Testis (tissue), 3 donors: Measurements from ENCODE around the gene EIF4G3. TPM values are rescaled to one million over a fixed set of nuclear protein-coding genes. Genes with fewer than 3 reads are reported as not detected.

Source experiments
- DNase-seq: peaks from one replicate; pipeline ENCODE4 v3.0.0-alpha.2; 2019
- H3K27ac ChIP-seq, 2 donors: fragments of 200-600 bp; sonication (generic); one replicate each; pipeline ENCODE4 v1.5.1; 2019
- H3K27me3 ChIP-seq: fragments of 200-600 bp; sonication (generic); one replicate; pipeline ENCODE4 v1.5.1; 2019
- H3K36me3 ChIP-seq: fragments of 200-600 bp; sonication (generic); one replicate; pipeline ENCODE4 v1.5.1; 2017; ENCODE audit warnings: low read depth; ENCODE audit errors: missing control alignments
- H3K4me1 ChIP-seq: fragments of 200-600 bp; sonication (generic); one replicate; pipeline ENCODE4 v1.5.1; 2019
- H3K4me3 ChIP-seq, 2 donors: fragments of 200-600 bp; sonication (generic); one replicate each; pipeline ENCODE4 v1.5.1; 2017 to 2019
- H3K9me3 ChIP-seq: fragments of 200-600 bp; sonication (generic); one replicate; pipeline ENCODE4 v1.5.1; 2017
- POLR2A ChIP-seq: fragments of 450-650 bp; IDR thresholded peaks from one replicate; pipeline ENCODE4 v1.6.1; 2017; ENCODE audit warnings: antibody characterized with exemption, mild to moderate bottlenecking, moderate library complexity
- WGBS, 2 donors: methylation state at CpG; one replicate each; pipeline ENCODE4 v1.1.5; 2018; 5-methylcytosine and 5-hydroxymethylcytosine counted together
- intact Hi-C: fragments of 100-400 bp; cut with DNase I; formaldehyde crosslinking; loops from one replicate; pipeline ENCODE4 v1.15.1; 2023; ENCODE audit warnings: low total_unique reads
- polyA plus RNA-seq: library from polyadenylated mRNA; stranded (reverse); fragments of 350-450 nt; fragmentation: Illumina TruSeq; extraction: RNeasy Lipid Tissue Mini Kit (QIAGEN cat#74804); gene quantifications from one replicate; pipeline ENCODE4 v1.2.3, GENCODE V29; 2014; ENCODE audit warnings: low read depth, low replicate concordance; ENCODE audit not compliant: insufficient read depth
- total RNA-seq, 2 donors: library from RNA; depleted of rRNA; stranded (reverse); fragments of >200 nt; gene quantifications; one replicate each; pipeline ENCODE4 v1.2.3, GENCODE V29; 2016
- TF ChIP-seq, protein P1 (sequence below), 3 experiments: fragments of 450-650 bp in 2 of 3; fragments of 200-600 bp in 1 of 3; sonication (generic) in 1 of 3; IDR thresholded peaks; one replicate each; pipeline ENCODE4 v1.5.1; 2016 to 2019; ENCODE audit warnings: antibody characterized with exemption in 3 of 3, mild to moderate bottlenecking in 2 of 3, moderate library complexity in 1 of 3

EIF4G3 gene
- total and polyA plus RNA-seq, 3 donors from 2014 or later, result 146 to 198 (median 165) TPM

DNA sequence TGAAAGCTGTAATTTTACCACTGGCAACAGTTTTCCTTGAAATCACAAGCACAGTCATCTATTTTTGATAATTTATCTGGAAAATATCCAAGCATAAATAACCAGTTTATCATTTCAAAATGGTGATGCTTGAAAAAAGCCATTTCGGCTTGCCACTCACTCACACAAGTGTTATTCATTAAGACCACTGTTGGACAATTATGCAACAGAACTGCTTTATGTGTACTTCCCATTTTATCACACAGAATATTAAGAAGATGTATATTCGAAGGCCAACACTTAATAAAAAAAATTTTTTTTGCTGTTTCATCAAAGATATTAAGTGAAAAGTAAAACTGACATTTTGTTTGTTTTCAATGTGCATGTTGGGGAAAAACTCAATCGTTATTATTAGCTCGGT lies 62.3 kb downstream of the EIF4G3 start:
- Histone ChIP-seq H3K36me3 (no peaks in the 10 kb centered on the region), H3K27ac (no peak overlapping the region), H3K9me3 (no peaks in the 10 kb centered on the region), H3K4me3 (no peak overlapping the region), H3K4me1 (peaks cover 13% of the 10 kb centered on the region), H3K27me3 (no peaks in the 10 kb centered on the region)
- no peak for DNase-seq
- TF ChIP-seq POLR2A, result no peak
- TF ChIP-seq, protein P1, sequence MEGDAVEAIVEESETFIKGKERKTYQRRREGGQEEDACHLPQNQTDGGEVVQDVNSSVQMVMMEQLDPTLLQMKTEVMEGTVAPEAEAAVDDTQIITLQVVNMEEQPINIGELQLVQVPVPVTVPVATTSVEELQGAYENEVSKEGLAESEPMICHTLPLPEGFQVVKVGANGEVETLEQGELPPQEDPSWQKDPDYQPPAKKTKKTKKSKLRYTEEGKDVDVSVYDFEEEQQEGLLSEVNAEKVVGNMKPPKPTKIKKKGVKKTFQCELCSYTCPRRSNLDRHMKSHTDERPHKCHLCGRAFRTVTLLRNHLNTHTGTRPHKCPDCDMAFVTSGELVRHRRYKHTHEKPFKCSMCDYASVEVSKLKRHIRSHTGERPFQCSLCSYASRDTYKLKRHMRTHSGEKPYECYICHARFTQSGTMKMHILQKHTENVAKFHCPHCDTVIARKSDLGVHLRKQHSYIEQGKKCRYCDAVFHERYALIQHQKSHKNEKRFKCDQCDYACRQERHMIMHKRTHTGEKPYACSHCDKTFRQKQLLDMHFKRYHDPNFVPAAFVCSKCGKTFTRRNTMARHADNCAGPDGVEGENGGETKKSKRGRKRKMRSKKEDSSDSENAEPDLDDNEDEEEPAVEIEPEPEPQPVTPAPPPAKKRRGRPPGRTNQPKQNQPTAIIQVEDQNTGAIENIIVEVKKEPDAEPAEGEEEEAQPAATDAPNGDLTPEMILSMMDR (IDR thresholded peaks at IDR 0.05), result no peak
- intact Hi-C loops, result no loop called here
- 89 to 91% methylated on average over 4 of the region's 4 CpGs for WGBS, 2 donors

DNA sequence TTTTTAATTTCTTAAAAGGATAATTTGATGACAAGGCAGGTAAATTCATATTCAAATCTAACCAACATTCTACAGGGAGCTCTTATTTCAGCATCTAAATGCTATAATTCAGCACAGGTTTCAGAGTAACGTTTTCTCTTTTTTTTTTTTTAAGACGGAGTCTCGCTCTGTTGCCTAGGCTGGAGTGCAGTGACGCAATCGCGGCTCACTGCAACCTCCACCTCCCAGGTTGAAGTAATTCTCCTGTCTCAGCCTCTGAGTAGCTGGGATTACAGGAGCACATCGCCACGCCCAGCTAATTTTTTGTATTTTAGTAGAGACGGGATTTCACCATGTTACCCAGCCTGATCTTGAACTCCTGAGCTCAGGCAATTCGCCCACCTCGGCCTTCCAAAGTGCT lies 66.5 kb downstream of the EIF4G3 start:
- no peaks in the 10 kb centered on the region for H3K36me3 ChIP-seq
- no peak overlapping the region for H3K4me3 ChIP-seq
- no peak overlapping the region for H3K27ac ChIP-seq
- TF ChIP-seq, protein P1 (IDR thresholded peaks at IDR 0.05), result no peak
- TF ChIP-seq POLR2A, result no peak
- 93 to 96% methylated on average over 11 of the region's 11 CpGs for WGBS, 2 donors
- no peaks in the 10 kb centered on the region for H3K9me3 ChIP-seq
- H3K4me1 ChIP-seq, result peaks cover 4% of the 10 kb centered on the region
- intact Hi-C loops, result no loop called here
- no peak for DNase-seq
- no peaks in the 10 kb centered on the region for H3K27me3 ChIP-seq

DNA sequence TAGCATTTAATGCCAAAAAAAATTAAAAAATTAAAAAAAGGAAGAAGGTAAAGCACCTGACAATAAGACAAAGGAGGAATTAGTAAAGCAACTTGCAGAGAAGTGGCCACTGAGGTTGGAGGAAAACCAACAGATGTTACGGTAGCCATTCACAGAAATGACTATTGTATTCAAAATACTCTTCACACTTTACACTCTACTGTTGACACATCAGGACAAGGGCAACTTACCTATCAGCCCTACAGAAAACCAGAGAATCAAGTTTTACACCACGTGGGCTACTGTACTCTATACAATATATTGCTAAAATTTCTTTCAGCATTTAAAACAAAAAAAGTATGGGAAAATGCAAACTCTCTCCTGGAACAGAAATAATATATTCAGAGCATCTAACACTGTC lies 70.0 kb downstream of the EIF4G3 start:
- Histone ChIP-seq H3K27me3 (no peaks in the 10 kb centered on the region), H3K4me1 (no peaks in the 10 kb centered on the region), H3K36me3 (no peaks in the 10 kb centered on the region), H3K9me3 (no peaks in the 10 kb centered on the region), H3K27ac (no peak overlapping the region), H3K4me3 (no peak overlapping the region)
- intact Hi-C loops, result no loop called here
- WGBS, 2 donors, result 93 to 96% methylated on average over 2 of the region's 2 CpGs
- TF ChIP-seq, protein P1 (IDR thresholded peaks at IDR 0.05), result no peak
- DNase-seq, result no peak

DNA sequence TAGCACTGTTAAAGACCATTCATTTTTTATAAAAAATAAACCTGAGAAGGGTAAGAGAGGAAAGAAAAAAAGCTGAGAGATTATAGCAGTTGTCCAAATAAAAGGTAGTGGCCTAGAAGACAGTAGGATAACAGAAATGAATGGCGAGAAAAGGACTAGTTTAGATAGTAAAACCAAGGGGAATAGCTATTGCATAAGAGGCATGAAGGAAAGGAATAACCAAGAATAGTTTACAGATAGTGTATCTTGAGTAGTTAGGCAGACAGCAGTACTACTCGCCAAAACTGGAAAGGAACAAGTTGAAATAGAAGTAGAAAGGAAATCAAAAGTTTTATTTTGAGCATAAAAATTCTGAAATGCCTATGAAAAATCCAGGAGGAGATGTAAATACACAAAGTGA lies 70.5 kb downstream of the EIF4G3 start:
- H3K9me3 ChIP-seq, result no peaks in the 10 kb centered on the region
- no peaks in the 10 kb centered on the region for H3K27me3 ChIP-seq
- no peak overlapping the region for H3K4me3 ChIP-seq
- intact Hi-C loops, result no loop called here
- TF ChIP-seq POLR2A, result no peak
- TF ChIP-seq, protein P1 (IDR thresholded peaks at IDR 0.05), result no peak
- DNase-seq, result no peak
- WGBS, 2 donors, result 58 to 65% methylated on average over 2 of the region's 2 CpGs
- no peaks in the 10 kb centered on the region for H3K4me1 ChIP-seq
- H3K36me3 ChIP-seq, result no peaks in the 10 kb centered on the region
- H3K27ac ChIP-seq, result no peak overlapping the region

DNA sequence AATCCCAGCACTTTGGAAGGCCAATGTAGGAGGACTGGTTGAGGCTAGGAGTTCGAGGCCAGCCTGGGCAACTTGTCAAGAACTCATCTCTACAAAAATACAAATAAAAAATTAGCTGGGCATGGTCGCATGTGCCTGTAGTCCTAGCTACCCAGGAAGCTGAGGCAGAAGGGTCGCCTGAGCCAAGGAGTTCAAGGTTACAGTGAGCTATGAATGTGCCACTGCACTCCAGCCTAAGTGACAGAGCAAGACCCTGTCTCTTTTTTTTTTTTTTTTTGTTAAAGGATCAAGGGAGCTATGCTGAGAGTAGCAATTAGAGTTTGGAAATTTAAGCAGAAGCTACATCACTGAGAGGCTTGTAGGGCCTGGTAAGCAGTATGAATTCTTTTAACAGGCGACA lies 70.9 kb downstream of the EIF4G3 start:
- TF ChIP-seq POLR2A, result no peak
- H3K4me3 ChIP-seq, result no peak overlapping the region
- WGBS, 2 donors, result 93% methylated on average over 4 of the region's 4 CpGs

More for the DNA sequence above, 70.9 kb downstream of the EIF4G3 start:
- no peak overlapping the region for H3K27ac ChIP-seq
- intact Hi-C loops, result no loop called here
- no peak for DNase-seq
- no peaks in the 10 kb centered on the region for H3K27me3 ChIP-seq
- no peaks in the 10 kb centered on the region for H3K9me3 ChIP-seq
- no peaks in the 10 kb centered on the region for H3K4me1 ChIP-seq
- H3K36me3 ChIP-seq, result no peaks in the 10 kb centered on the region
